Left kidney (tissue), 8 donors: ENCODE measurements around the gene ELAPOR2. TPM values are rescaled to one million over a fixed set of nuclear protein-coding genes. Genes with fewer than 3 reads are reported as not detected.
A peak's percentile ranks its signal among the peaks of the same experiment; 100 is the strongest.
"Not testable (repeated sequence)": the region's sequence is repeated elsewhere in the genome, so short reads cannot be mapped to it uniquely, and the experiment has no call there.

Experiments used
- DNase-seq: peaks from one replicate; pipeline ENCODE4 v3.0.0-alpha.2; 2013
- long read RNA-seq, 8 donors: transcript quantifications; one replicate each; lab custom pipeline, GENCODE V29; 2026
- polyA plus RNA-seq: library from polyadenylated mRNA; unstranded; fragments of 120-200 nt; gene quantifications from one replicate; pipeline ENCODE4 v1.2.1, GENCODE V29; 2013; ENCODE audit not compliant: insufficient read length

The ELAPOR2 gene, protein sequence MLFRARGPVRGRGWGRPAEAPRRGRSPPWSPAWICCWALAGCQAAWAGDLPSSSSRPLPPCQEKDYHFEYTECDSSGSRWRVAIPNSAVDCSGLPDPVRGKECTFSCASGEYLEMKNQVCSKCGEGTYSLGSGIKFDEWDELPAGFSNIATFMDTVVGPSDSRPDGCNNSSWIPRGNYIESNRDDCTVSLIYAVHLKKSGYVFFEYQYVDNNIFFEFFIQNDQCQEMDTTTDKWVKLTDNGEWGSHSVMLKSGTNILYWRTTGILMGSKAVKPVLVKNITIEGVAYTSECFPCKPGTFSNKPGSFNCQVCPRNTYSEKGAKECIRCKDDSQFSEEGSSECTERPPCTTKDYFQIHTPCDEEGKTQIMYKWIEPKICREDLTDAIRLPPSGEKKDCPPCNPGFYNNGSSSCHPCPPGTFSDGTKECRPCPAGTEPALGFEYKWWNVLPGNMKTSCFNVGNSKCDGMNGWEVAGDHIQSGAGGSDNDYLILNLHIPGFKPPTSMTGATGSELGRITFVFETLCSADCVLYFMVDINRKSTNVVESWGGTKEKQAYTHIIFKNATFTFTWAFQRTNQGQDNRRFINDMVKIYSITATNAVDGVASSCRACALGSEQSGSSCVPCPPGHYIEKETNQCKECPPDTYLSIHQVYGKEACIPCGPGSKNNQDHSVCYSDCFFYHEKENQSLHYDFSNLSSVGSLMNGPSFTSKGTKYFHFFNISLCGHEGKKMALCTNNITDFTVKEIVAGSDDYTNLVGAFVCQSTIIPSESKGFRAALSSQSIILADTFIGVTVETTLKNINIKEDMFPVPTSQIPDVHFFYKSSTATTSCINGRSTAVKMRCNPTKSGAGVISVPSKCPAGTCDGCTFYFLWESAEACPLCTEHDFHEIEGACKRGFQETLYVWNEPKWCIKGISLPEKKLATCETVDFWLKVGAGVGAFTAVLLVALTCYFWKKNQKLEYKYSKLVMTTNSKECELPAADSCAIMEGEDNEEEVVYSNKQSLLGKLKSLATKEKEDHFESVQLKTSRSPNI
- polyA plus RNA-seq = 14.1 TPM
- long read RNA-seq, donor 1 = 0 reads
- long read RNA-seq, donor 2 = 0 reads
- long read RNA-seq, donor 3 = 0 reads
- long read RNA-seq, donor 4 = 0 reads
- long read RNA-seq, donor 5 = 0 reads
- long read RNA-seq, donor 6 = 0 reads
- long read RNA-seq, donor 7 = 0 reads
- long read RNA-seq, donor 8 = 0 reads

DNA sequence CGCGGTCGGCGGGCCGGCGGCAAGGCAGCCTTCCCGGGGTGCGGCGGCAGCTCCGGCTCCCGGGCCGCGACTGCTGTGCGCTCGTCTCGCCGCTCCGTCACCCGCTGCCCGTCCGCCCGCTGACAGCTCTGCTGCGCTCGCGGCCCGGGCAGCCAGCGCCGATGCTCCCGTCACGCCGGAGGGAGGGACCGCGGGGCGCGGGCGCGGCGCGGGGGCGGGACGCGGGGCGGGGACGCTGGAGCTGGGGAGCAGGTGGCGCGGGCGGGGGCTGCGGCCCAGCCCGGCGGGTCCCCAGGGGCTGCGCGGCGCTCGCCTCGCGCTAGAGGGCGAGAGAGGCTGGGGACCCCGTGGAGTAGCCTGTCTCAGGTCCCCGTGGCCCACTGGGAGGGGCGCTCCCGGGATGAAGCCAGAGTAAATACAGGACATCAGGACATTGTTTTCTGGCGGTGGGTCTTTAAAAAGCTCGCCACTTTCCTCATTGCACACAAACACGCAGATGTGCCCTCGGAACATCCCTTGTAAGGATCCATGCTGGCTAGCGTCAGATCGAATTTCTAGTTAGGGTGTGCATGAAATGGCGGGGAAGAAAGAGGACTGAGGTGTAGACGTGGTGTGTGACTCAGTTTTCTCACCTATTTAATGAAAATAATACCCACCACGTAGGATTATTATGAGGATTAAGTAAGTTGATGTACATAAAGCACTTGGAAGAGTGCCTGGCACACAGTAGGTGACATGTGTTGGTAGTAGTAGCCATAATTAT is at the start of gene ELAPOR2:
Gene ELAPOR2 (minus strand): TSS at position 130 of the 763 bp plus-strand sequence. CDS start 141 bp downstream, outside the sequence.
- DNase-seq = peak; percentile 81

DNA sequence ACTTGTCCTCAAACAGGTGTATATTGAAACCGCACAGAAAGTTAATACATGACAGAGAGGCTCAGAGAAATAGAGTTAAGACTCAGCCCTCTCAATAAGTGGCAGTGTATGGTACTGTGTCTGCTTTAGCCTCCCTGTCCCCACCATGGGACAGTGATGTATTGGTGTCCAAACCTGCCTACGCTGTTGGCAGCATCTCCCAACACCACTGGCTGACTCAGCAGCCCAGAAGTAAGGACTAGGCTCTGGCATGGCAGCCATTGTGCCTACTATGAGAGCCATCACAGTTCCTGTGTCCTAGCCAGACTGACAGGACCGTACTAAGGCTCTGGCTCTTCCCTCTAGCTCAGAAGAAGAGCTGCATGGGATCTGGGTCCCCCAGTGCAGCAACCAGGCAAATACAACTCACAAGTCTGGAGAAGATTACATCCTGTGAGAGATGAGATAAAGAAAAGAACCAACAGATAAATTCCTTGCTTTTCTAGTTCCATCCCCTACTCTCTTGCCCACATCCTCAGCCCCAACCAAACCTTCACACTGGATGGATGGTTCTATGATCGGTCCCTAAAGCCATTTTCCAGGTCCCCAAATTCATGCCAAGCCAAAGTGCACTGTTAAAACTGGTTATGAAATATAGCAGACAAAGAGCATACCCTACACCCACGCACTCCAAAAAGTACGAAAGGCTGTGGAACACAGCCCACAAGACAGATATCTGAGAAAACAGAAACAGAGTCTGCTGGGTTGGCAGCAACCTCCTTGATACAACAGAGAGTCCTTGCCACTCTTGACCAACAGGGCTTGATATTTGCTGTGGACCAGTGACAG is 48.7 kb upstream of the ELAPOR2 start:
- no peak for DNase-seq

DNA sequence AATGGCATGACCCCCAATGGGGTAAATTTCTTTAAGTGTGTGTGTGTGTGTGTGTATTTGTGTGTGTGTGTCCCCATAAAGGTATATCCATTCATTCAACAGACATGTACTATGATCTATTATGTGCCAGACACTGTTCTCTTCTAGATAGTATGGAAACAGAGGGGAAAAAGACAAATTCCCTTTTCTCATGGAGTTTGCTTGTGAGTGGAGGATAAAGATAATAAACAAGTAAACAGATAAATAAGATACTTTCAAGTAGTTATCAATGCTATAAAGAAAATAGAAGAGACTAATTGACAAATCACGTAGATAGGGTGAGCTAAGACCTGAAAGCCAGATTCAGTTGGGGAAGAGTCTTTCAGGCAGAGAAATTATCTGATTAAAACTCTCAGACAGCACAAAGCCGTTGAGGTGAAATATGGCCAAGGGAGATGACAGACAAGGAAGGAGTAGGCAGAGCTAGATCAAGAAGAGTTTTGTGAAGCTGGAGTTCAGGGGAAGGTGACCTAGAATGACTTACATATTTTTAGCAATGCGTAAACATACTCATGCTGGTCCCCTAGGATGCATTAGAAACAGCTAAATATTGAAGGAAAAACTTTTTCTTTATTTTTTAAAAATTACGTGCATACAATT is 47.6 kb upstream of the ELAPOR2 start:
- no peak for DNase-seq

DNA sequence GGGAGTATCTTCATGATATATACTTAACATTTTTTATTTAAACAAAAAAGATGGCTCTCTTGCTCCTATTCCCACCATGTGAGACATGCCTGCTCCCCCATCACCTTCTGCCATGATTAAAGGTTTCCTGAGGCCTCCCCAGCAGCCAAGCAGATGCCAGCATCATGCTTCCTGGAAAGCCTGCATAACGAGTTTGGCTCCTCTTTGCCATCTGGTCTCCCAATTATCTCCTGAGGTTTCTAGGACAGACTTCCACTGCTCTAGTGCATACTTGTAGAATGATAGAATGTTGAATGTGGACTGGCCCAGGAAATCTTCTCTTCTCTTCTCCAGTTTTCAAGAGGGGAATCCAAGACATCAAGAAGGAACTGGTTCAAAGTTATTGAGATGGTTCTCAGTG is 45.9 kb upstream of the ELAPOR2 start:
- DNase-seq = no peak

DNA sequence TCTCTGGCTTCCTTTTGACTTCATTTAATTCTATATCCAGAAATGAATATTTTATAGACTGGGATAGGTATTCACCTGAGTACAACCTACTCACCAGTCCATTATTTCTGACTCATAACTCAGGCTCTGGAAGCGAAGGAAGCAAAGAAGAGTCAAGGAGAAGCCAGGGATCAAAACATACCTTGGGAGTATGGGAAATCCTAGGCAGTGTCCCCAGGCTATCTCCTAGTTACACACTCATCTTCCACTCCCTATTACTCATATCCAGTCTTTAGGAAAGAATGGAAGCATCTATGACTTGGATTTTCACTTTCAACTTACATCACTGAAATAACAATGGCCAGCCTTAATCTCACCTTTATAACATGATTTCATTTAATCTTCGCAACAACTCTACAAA is 40.9 kb upstream of the ELAPOR2 start:
- no peak for DNase-seq

DNA sequence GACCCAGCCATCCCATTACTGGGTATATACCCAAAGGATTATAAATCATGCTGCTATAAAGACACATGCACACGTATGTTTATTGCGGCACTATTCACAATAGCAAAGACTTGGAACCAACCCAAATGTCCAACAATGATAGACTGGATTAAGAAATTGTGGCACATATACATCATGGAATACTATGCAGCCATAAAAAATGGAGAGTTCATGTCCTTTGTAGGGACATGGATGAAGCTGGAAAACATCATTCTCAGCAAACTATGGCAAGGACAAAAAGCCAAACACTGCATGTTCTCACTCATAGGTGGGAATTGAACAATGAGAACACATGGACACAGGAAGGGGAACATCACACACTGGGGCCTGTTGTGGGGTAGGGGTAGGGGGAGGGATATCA is 37.9 kb upstream of the ELAPOR2 start:
- DNase-seq = not testable (repeated sequence)

DNA sequence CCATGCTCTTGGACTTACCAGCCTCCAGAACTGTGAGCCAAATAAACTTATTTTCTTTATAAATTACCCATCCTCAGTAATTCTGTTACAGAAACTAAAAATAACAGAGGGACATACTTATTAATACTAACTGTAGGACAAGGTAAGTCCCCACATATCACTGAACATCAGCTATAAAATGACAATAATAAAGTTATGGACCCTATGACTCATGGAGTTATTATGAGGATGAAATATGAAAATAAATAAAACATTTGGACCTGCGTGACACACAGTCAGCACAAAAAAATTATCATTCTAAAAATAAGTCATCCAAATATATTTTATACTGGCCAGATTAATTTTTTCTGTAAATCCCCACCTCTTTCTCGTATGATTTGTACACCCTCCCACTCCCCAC is 34.9 kb upstream of the ELAPOR2 start:
- DNase-seq = no peak

DNA sequence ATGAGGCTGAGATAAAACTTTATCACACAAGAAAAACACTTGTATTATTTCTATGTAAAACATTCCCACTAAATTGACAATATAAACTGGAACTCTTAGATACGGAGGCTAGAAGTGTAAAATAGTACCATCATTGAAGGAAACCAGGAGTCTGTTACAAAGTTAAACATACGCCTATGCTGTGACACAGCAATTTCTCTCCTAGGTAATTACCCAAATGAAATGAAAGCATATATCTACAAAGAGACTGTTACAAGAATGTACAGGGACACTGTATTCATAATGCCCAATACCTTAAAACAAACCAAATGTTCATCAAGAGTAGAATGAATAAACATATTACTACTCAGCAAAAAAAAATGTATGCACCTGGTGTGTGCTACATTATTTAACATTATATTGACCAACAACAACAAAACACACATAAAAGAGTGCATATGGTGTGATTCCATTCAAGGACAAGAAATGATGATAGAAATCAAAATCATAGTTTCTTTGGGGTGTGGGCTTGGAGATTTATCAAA is 33.2 kb upstream of the ELAPOR2 start:
- DNase-seq = no peak

DNA sequence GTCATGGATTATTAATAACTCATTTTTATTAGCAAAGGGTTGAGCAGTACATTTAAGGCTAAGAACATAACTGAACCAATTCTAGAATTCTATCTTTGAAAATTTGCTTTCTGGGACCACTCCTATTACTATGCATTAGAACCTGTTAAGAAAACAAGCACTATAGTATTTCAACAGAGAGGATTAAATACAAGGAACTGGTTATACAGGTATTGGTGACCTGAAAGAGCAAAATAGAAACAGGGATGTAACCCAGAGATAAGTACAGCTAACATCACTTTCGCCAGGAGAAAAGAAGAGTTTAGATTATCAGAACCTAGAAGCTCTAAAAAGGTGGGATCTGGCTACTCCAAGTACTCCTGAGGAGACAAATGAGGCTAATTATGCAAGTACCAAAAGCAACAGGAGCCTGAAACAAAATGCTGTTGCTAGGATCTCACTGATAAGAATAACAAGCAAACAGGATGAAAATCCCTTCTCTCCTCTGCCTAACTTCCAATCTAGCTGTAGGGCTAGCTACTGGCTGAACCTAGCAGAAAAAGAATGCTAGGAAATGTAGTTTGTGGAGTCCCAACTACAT is 32.1 kb upstream of the ELAPOR2 start:
- DNase-seq = no peak

DNA sequence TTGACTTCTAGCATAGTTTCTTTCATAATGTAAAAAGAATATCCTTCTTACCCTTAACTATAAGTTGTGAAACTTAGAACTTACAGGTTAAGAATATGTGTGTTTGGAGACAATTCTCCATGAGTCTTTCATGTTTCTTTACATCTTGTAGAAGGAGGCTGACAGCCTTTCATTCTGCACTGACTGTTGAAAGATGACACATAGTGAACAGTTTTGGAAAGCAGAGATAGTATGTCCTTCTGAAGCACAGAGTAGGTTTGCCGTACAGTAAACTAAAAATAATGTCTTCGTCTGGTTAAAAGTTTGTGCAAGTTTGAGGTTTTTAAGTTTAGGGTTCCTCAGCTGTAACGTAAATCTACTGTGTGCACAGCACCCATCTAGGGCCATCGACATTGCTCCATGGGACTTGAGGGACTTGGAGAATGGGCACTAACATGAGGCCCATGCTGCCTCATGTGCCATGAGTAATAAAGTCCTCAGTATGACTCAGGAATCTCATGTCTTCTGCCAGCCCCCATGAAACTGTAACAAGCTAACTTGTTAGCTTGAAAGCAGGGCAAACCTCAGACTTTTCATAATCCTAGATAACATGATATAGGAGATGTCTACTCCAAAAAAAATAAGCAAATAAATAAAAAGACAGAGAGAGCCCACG is 24.5 kb upstream of the ELAPOR2 start:
- DNase-seq = no peak

DNA sequence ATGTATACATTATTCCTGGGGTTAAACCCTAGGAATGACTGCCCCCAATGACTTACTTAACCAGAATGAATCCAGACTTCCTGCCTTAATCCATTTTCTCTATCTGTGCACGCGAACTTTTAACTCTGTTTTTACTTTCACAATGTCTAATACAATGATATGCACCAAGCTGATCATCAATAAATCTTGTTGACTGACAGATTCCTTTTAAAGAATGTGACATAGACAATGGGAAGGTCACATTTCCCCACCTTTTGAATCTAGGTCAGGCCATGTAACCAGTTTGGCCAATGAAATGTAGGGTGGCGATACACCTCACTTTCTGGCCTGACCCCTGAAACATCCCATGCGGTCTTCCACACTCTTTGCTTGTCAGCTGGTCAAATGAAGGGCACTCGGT is 23.2 kb upstream of the ELAPOR2 start:
- no peak for DNase-seq

DNA sequence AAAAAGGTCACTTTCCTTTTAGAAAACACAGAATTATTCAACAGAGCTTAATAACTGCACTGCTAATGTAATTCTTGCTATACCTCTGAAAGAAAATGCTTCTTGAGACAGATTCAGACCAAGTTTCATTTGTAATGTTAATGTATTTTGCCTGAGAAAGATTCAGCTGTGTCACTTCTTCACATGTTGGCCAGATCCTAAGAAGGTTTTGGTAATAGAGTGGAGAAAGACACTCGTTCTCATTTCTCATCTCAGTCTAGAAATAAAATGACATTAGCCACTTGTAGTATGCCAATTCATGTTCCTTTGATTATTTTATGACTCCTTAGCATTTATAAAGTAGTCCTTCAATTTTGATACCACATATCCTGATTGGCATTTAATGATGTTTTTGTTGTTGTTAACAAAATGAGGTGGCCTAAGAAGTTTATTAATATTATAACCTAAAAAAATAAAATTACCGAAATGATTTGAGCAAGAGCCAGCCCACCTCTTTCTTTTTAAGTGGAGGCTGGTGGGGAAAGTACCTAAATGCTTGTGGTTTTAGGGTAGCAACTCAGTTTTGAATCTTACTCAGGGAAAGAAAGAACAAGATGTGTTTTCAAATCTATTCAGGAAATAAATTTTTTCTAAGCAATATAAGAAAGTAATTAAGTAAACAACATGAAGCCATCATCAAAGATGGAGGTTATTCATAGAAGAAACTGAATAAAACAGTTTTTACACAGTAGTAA is 16.4 kb upstream of the ELAPOR2 start:
- DNase-seq = no peak

DNA sequence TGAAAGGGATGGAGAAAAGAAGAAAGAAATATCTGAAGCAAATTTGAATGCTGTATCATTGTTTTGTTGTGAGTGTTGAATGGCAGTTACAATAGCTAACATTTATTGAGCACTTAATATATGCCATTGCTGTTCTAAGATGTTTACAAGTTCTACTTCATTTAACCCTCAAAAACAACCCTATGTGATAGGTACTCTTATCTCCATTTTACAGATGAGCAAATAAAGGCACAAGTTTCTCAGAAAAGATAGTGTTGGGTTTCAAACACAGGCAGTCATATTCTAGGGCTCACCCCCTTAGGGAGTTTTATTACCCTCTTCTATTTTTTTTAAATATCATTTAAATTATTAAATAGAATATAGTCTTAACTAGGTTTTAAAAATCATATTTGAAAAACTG is 8.3 kb upstream of the ELAPOR2 start:
- no peak for DNase-seq

DNA sequence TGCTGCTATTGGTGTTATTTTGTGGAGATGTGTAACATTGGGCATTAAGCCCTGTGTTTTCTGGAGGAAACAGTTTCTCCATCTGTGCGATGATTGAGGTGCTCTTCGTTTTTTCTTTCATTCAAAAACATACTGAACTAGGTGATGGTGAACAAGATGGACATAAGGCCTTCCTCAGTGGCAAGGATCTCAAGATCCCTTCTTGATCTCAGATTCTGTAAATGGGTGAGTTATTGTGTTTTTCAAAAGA is 759 bp upstream of the ELAPOR2 start:
- no peak for DNase-seq

DNA sequence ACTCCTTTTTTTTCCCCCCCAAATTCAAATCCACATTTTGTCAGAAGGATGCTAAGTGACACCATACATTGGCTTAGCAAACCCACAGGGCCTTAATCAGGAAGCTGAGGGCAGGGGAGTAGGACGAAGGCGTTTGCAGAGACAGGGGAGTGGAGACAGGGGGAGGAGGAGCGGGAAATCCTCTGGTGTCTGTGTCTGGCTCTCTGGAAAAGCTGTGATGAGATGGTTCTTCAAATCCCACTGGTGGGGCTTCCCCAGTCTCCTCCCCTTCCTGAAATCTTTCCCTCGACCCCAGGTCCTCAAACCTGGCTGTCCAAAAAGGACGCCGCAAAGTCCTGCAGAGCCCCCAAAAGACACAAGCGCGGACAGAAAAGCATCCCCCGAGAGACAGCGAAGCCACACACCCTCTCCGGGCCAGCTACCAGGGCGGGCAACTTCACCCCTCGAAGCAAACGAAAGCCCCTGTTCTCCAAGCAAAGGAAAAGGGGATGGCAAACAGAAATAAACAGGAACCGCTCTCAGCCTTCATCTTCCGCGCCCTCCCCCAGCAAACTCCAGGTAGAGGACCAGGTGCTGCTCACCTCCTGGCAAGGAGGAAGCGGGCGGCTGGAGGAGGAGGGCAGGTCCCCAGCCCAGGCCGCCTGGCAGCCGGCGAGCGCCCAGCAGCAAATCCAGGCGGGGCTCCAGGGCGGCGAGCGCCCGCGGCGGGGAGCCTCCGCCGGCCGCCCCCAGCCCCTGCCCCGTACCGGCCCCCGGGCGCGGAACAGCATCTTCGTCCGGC is 520 bp downstream of the ELAPOR2 start:
- DNase-seq = peak; percentile 8

DNA sequence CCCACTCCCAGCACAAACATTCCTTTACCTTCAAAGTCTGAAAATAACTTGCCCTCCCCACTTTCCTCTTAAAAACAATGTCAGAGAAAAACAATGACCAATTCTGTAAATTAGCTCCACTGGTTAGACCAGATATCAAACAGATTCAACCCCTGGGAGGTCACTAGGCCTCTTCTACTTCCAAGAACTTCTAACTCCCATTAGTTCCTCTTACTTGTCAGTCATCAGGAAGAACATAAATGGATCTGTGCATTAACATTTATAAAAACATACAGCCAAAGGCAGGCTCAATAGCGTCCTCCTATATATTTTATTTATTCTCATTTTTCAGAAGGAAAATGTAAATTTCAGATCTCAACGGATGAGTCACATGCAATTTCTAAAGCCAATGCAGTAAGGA is 2.2 kb downstream of the ELAPOR2 start:
- no peak for DNase-seq

DNA sequence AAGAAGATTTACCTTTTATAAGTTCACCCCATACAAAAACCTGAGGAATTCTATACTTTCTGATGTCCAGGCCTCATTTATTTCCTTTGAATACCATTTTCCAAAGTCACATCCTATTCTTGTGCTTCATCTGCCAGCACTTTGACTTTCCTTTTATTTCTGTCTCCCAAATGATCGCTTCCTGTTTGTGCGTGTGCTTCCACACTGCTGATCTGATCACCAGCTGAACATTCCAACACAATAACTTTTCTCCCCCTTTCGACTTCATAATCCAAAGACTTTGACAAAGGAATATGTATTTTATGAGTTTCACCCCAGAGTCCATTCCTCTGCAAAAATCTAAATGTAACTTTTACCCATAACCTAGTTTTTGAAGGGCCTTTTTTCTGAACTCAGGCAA is 3.1 kb downstream of the ELAPOR2 start:
- no peak for DNase-seq

DNA sequence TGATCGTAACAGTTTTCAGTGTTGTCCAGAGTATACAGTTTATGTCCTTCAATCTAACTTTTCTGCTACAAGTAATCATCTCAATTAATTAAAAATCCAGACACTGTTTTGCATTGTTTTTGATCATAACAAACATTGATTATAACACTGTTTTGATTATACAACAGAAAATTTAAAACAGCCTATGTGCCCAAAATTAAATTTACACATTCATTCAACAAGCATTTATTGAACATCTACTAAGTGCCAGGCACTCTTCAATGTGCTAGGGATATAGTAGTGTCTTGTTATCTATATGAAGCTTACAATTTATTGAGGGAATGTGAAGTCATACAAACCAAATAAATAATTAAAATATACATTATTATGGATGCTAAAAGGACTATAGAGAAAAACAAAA is 10.6 kb downstream of the ELAPOR2 start:
- no peak for DNase-seq
